Liver (tissue), 3 donors: ENCODE measurements around the gene NLRC5.

Source experiments
- CTCF ChIP-seq: fragments of 150-350 bp; IDR thresholded peaks from 2 replicates; pipeline ENCODE4 v1.5.1; 2017; ENCODE audit warnings: improper control_type of control experiment, low read depth, low read length; ENCODE audit not compliant: missing input control
- FOXA1 ChIP-seq: IDR thresholded peaks from 2 replicates; pipeline ENCODE4 v1.6.1; 2016; ENCODE audit warnings: antibody characterized with exemption
- FOXA2 ChIP-seq: IDR thresholded peaks from 2 replicates; pipeline ENCODE4 v1.6.1; 2016; ENCODE audit warnings: antibody characterized with exemption
- GABPA ChIP-seq, 2 donors: IDR thresholded peaks in 1 of 2; conservative IDR thresholded peaks in 1 of 2; 2 replicates each; pipeline ENCODE4 v1.6.1; 2016; ENCODE audit warnings: antibody characterized with exemption in 2 of 2, mild to moderate bottlenecking in 1 of 2, moderate library complexity in 1 of 2
- JUND ChIP-seq, 2 donors: IDR thresholded peaks; 2 replicates each; pipeline ENCODE4 v1.6.1; 2016; ENCODE audit warnings: antibody characterized with exemption in 2 of 2
- MAX ChIP-seq: IDR thresholded peaks from 2 replicates; pipeline ENCODE4 v1.6.1; 2016; ENCODE audit warnings: antibody characterized with exemption
- REST ChIP-seq: IDR thresholded peaks from 2 replicates; pipeline ENCODE4 v1.6.1; 2016; ENCODE audit warnings: antibody characterized with exemption, mild to moderate bottlenecking
- YY1 ChIP-seq: IDR thresholded peaks from 2 replicates; pipeline ENCODE4 v1.6.1; 2016; ENCODE audit warnings: antibody characterized with exemption, mild to moderate bottlenecking
- donor health status: healthy.
- donor health status: healthy.

GRCh38 chr16:57133031-57133430 lies 143.7 kb downstream of the NLRC5 start:
- TF ChIP-seq GABPA (IDR thresholded peaks at IDR 0.05 in 1 of 2, conservative IDR thresholded peaks at IDR 0.05 in 1 of 2) (no peak), CTCF (no peak), FOXA1 (no peak), JUND (IDR thresholded peaks at IDR 0.05) (no peak), REST (no peak), YY1 (no peak), MAX (no peak), FOXA2 (no peak)
